GM18909 (cell line): Measurements from ENCODE around the gene MED13L.

Experiments used
- ATAC-seq: cut with Tn5 transposase; IDR thresholded peaks from one replicate; pipeline ENCODE4 v1.9.1; 2021; ENCODE audit warnings: mild to moderate bottlenecking; ENCODE audit not compliant: unreplicated experiment, poor library complexity

The MED13L gene

GRCh38 chr12:116069943-116070342 is 207.6 kb downstream of the MED13L start:
- no peak for ATAC-seq

- ATAC-seq = no peak
Observed at GRCh38 chr12:116068853-116069252, 208.6 kb downstream of the MED13L start.

GRCh38 chr12:116068371-116068770 is 209.1 kb downstream of the MED13L start:
- no peak for ATAC-seq

GRCh38 chr12:116067892-116068291 is 209.6 kb downstream of the MED13L start:
- no peak for ATAC-seq

- no peak for ATAC-seq
Observed at GRCh38 chr12:116066381-116067230, 210.9 kb downstream of the MED13L start.

- ATAC-seq = no peak
Observed at GRCh38 chr12:116065606-116066005, 211.9 kb downstream of the MED13L start.

GRCh38 chr12:116064493-116064892 is 213.0 kb downstream of the MED13L start:
- no peak for ATAC-seq

- no peak for ATAC-seq
Observed at GRCh38 chr12:116062698-116063097, 214.8 kb downstream of the MED13L start.

- ATAC-seq = peak; percentile 87
Observed at GRCh38 chr12:116060764-116061163, 216.7 kb downstream of the MED13L start.

- ATAC-seq = no peak
Observed at GRCh38 chr12:116059904-116060303, 217.6 kb downstream of the MED13L start.

- no peak for ATAC-seq
Observed at GRCh38 chr12:116058574-116058973, 218.9 kb downstream of the MED13L start.

GRCh38 chr12:116057356-116057755 is 220.1 kb downstream of the MED13L start:
- ATAC-seq = no peak

- ATAC-seq = no peak
Observed at GRCh38 chr12:116055895-116056607, 221.4 kb downstream of the MED13L start.

- ATAC-seq = no peak
Observed at GRCh38 chr12:116054280-116054679, 223.2 kb downstream of the MED13L start.

- ATAC-seq = no peak
Observed at GRCh38 chr12:116053479-116054200, 223.9 kb downstream of the MED13L start.

- no peak for ATAC-seq
Observed at GRCh38 chr12:116050275-116050674, 227.2 kb downstream of the MED13L start.

GRCh38 chr12:116048879-116049278 is 228.6 kb downstream of the MED13L start:
- ATAC-seq = no peak

GRCh38 chr12:116046039-116046438 is 231.5 kb downstream of the MED13L start:
- ATAC-seq = no peak

- ATAC-seq = no peak
Observed at GRCh38 chr12:116045150-116045549, 232.3 kb downstream of the MED13L start.

GRCh38 chr12:116043659-116044535 is 233.6 kb downstream of the MED13L start:
- no peak for ATAC-seq
